CD4-positive, alpha-beta T cell treated with Interleukin-12 subunit alpha and Interleukin-12 subunit beta, for 1 hour (primary cell): Measurements from ENCODE around the gene RIMS4.

Experiments
- DNase-seq: peaks from one replicate; pipeline ENCODE4 v3.0.0-alpha.2; 2020

Gene RIMS4

GRCh38 chr20:44716309-44717106 is 93.8 kb downstream of the RIMS4 start:
- no peak for DNase-seq

- DNase-seq: no peak
Measured at GRCh38 chr20:44715499-44716308, 94.6 kb downstream of the RIMS4 start.

GRCh38 chr20:44714701-44715498 is 95.4 kb downstream of the RIMS4 start, which contains the start of gene CCN5:
TSS of gene CCN5 (plus strand) at chr20:44715369. CDS start at chr20:44715391, 22 bp downstream.
- no peak for DNase-seq

GRCh38 chr20:44714102-44714700 is 96.1 kb downstream of the RIMS4 start:
- no peak for DNase-seq

- DNase-seq: no peak
Measured at GRCh38 chr20:44711237-44711636, 99.1 kb downstream of the RIMS4 start.

- no peak for DNase-seq
Measured at GRCh38 chr20:44709797-44710196, 100.5 kb downstream of the RIMS4 start.

DNA sequence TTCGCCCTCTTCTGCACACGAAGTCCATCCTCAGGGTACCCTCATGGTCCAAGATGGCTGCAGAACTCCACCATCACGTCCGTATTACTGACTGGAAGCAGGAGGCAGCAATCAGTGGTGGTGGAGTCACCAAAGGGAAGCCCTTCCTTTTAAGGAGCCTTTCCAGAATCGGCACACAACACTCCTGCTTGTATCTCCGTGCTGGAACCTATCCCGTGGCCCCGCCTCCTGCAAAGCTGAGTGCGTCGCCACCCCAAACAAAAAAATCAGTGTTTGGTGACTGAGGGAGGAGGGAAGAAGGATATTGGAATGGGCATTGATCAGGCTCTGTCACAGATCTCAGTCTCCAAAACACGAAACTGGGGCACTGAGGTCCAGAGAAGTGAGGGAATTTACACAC is 101.0 kb downstream of the RIMS4 start:
- DNase-seq: no peak

- DNase-seq: no peak
Measured at GRCh38 chr20:44707018-44707579, 103.2 kb downstream of the RIMS4 start.

GRCh38 chr20:44706301-44707017 is 103.9 kb downstream of the RIMS4 start:
- no peak for DNase-seq

DNA sequence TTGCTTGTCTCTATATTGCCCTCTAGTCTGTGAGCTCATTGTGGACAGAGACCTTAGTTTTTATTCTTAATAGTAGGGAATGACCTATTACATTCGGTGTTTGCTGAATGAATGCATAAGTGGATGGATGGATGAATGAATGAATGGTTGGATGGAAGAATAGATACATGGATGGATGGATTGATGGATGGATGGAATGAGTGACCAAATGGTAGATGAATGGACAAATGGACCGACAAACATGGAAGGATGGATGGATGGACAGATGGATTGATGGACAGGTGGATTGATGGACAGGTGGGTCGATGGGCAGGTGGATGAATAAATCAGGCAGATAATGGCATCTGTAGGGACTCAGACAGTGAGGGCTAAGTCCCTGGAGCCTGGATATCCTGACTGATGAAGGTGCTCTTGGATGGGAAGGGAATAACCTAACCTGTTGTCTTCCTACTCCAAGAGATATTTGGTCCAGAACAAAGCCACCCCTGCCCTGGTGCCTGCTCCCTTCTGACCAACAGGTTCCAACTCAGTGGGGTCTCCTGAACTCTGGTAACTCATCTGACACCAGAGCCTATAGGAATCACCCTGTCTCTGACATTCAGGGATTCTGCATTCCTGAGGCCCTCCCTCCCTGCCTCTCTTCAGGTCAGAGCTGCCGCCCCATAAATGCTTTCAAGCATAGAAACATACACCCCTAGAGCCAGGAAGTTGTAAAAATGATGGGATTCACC is 104.8 kb downstream of the RIMS4 start:
- no peak for DNase-seq

DNA sequence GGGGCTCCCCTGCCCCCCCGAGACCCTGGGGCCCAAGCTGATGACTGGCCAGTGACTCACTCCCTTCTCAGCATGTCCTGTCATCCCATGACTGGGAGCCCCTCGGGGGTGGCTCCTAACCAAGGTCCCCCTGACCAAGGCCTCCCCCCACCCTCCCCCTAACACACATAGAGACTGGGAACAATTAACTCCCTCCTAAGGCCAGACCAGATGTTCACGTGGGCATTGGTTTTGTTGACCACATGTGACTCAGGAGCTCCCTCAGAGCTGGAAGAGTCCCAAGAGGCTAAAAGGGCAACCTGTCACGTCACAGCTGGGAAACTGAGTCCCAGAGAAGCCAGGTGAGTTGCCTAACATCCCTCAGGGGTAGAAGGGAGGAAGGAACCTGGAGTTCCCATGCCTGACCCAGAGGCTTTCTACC is 105.8 kb downstream of the RIMS4 start:
- DNase-seq: no peak

- DNase-seq: no peak
Measured at GRCh38 chr20:44703956-44704488, 106.3 kb downstream of the RIMS4 start.

DNA sequence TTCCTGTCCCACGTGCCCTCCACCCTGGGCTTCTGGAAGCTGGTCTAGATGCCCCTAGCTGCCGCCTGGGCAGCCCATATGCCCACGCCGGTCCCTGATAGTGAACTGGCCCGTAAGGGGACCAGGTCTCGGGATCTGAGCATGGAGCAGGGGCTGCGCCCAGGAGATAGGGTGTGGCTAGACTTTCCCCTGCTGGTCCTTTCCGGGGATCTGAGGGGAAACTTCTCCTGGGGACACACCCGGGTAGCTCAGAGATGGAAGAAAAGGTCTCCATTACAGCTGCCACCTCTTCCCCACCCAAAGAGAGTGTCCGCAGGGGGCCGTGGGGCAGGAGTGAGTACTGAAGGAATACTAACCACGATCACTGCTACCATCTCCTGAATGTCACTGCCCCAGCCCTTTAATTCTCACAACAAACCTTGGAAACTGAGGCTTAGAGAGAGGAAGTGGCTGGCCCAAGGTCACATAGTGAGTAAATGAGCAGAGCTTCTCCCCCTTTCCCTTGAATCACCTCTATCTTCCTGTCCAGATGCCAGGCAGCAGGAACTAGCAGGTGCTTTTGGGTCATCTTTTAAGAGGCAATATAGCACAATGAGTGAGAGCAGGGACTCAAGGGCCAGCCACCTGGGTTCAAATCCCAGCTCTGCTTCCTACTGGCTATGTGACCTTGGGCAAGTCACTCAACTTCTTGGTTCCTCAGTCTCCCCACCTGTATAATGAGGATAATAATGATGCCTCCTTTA is 107.0 kb downstream of the RIMS4 start:
- no peak for DNase-seq

DNA sequence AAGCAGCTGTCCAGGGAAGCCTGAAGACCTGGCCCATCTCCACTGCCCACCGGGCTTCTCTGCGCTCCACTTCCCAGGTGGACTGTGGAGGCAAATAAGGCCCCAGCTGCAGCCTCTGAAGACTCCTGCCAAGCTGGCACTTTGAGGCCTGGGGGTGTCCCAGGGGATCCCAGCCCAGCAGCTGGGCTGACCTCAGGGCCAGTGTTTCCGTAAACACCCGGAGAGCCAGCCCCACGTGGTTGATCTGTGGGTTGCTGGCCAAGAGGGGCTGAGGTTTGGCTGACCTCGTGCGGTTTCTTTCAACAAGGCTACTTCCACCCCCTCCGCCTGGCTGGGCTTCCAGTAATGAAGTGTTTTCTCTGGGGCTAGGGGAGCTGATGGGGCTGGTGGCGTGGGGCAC is 107.6 kb downstream of the RIMS4 start:
- no peak for DNase-seq

- DNase-seq: no peak
Measured at GRCh38 chr20:44701858-44702256, 108.5 kb downstream of the RIMS4 start.
